Osteoblast (primary cell): Measurements from ENCODE around the gene NEGR1. TPM values are rescaled to one million over a fixed set of nuclear protein-coding genes. Genes with fewer than 3 reads are reported as not detected.

Experiments
- DNase-seq: peaks from one replicate; pipeline ENCODE4 v3.0.0; 2011; ENCODE audit warnings: low spot score, mixed read lengths; ENCODE audit not compliant: insufficient read length; ENCODE audit errors: missing footprints
- H2AFZ ChIP-seq: 2 replicates; pipeline ENCODE4 v1.6.0; 2011; ENCODE audit warnings: mild to moderate bottlenecking, low read length
- H3K27ac ChIP-seq: 2 replicates; pipeline ENCODE4 v1.5.1; 2011; ENCODE audit warnings: mild to moderate bottlenecking, low read depth, low read length, moderate library complexity
- H3K27me3 ChIP-seq: 2 replicates; pipeline ENCODE4 v1.6.0; 2012; ENCODE audit warnings: mild to moderate bottlenecking, control low read depth, inconsistent platforms, low read length, moderate library complexity; ENCODE audit not compliant: insufficient read depth
- H3K36me3 ChIP-seq: 2 replicates; pipeline ENCODE4 v1.5.1; 2011; ENCODE audit warnings: mild to moderate bottlenecking, low read length, control low read depth, moderate library complexity; ENCODE audit not compliant: insufficient read depth
- H3K4me1 ChIP-seq: 2 replicates; pipeline ENCODE4 v1.5.1; 2011; ENCODE audit warnings: mild to moderate bottlenecking, low read length, control low read depth, moderate library complexity; ENCODE audit not compliant: insufficient read depth
- H3K4me2 ChIP-seq: 2 replicates; pipeline ENCODE4 v1.6.0; 2011; ENCODE audit warnings: mild to moderate bottlenecking, low read length; ENCODE audit not compliant: insufficient read depth
- H3K4me3 ChIP-seq: fragments of 200-600 bp; sonication (generic); 3 replicates; pipeline ENCODE4 v1.5.1; 2012; ENCODE audit warnings: mild to moderate bottlenecking, low read length, inconsistent platforms; ENCODE audit not compliant: insufficient read depth
- H3K79me2 ChIP-seq: 2 replicates; pipeline ENCODE4 v1.6.0; 2012; ENCODE audit warnings: mild to moderate bottlenecking, low read length, control low read depth, inconsistent platforms; ENCODE audit not compliant: insufficient read depth
- H3K9me3 ChIP-seq: 2 replicates; pipeline ENCODE4 v1.5.1; 2011; ENCODE audit warnings: low read depth, low read length, control low read depth
- H4K20me1 ChIP-seq: 2 replicates; pipeline ENCODE4 v1.6.0; 2012; ENCODE audit warnings: mild to moderate bottlenecking, low read length, control low read depth; ENCODE audit not compliant: insufficient read depth
- CTCF ChIP-seq: IDR thresholded peaks from 2 replicates; pipeline ENCODE4 v1.5.1; 2011; ENCODE audit warnings: mild to moderate bottlenecking, low read depth, low read length, moderate library complexity; ENCODE audit errors: extremely low read depth
- total RNA-seq: library from RNA; depleted of rRNA; stranded (reverse); fragments of >200 nt; gene quantifications from 2 replicates; pipeline ENCODE4 v1.2.3, GENCODE V29; 2012

Gene NEGR1
- total RNA-seq, 1 donor = 18.1 TPM

DNA sequence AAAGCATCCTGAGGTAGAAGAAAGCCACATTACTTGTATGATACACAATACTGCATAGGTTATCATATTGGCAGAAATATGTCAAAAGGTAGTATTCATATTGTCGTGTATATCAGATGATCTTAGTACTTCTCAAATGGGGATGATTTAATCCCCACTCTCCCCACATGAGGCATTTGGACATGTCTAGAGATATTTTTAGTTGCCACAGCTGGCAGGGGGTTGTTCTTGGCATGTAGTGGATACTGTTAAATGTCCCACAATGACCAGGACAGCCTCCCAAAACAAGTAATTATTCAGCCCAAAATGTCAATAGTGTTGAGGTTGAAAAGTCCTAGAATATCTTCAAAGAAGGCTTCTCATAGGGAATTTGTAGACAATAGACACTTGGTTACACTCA, 162.8 kb downstream of the NEGR1 start:
- H3K27ac ChIP-seq = no peak overlapping the region
- H3K4me3 ChIP-seq = no peak overlapping the region
- H2AFZ ChIP-seq = no peak overlapping the region
- no peaks in the 10 kb centered on the region for H3K36me3 ChIP-seq
- no peaks in the 10 kb centered on the region for H4K20me1 ChIP-seq
- H3K79me2 ChIP-seq = no peaks in the 10 kb centered on the region
- H3K27me3 ChIP-seq = no peaks in the 10 kb centered on the region
- no peaks in the 10 kb centered on the region for H3K4me1 ChIP-seq
- no peaks in the 10 kb centered on the region for H3K9me3 ChIP-seq
- TF ChIP-seq CTCF = no peak
- DNase-seq = no peak
- no peak overlapping the region for H3K4me2 ChIP-seq

DNA sequence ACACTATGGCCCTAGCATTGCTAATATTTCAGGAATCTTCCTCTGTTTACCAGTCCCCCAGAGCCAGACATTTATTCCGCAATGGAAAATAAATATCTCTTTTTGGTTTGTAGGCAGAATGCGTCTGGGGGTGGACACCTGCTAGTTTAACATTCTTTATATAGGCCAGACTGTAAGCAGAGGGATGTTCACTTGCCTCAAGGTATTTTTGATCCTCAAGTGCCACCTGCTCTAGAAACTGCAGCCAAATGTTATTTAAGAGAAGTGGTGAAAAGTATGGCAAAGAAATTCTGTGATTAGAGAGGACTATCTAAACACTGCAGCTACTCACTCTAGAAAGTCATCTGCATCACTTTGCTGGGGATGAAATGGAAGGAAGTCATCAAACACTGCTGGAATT, 164.7 kb downstream of the NEGR1 start:
- Histone ChIP-seq H3K36me3 (no peaks in the 10 kb centered on the region), H3K4me1 (no peaks in the 10 kb centered on the region), H3K4me2 (no peak overlapping the region), H2AFZ (no peak overlapping the region), H4K20me1 (no peaks in the 10 kb centered on the region), H3K9me3 (no peaks in the 10 kb centered on the region), H3K27ac (no peak overlapping the region), H3K4me3 (no peak overlapping the region), H3K27me3 (no peaks in the 10 kb centered on the region), H3K79me2 (no peaks in the 10 kb centered on the region)
- no peak for DNase-seq
- no peak for TF ChIP-seq CTCF

GRCh38 chr1:72115290-72115689, 167.0 kb downstream of the NEGR1 start:
- no peaks in the 10 kb centered on the region for H3K79me2 ChIP-seq
- DNase-seq = no peak
- no peak overlapping the region for H2AFZ ChIP-seq
- H4K20me1 ChIP-seq = no peaks in the 10 kb centered on the region
- H3K4me3 ChIP-seq = no peak overlapping the region
- no peaks in the 10 kb centered on the region for H3K4me1 ChIP-seq
- no peaks in the 10 kb centered on the region for H3K36me3 ChIP-seq
- H3K27ac ChIP-seq = no peak overlapping the region
- H3K9me3 ChIP-seq = no peaks in the 10 kb centered on the region
- no peaks in the 10 kb centered on the region for H3K27me3 ChIP-seq
- H3K4me2 ChIP-seq = no peak overlapping the region
- TF ChIP-seq CTCF = no peak

DNA sequence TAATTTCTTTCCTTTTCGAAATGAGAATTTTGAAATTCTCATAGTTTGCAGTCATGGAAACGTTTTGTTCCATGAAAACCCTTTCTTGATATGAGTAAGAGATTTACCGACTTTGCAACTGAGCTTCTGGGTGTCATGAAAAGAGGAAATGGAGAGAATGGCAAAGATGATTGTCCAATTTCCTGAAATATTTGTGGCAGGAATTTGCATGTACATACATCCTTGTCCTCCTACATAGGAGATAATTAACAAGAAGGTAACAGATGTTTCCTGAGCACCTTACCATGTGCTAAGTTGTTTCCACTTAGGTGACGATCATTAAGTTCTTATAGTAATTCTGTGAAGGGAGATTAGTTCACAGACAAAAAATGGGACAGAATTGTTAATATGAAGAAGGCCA, 170.7 kb downstream of the NEGR1 start:
- H2AFZ ChIP-seq = no peak overlapping the region
- H3K4me1 ChIP-seq = no peaks in the 10 kb centered on the region
- H3K36me3 ChIP-seq = no peaks in the 10 kb centered on the region
- H3K9me3 ChIP-seq = no peaks in the 10 kb centered on the region
- no peak overlapping the region for H3K4me2 ChIP-seq
- no peaks in the 10 kb centered on the region for H3K79me2 ChIP-seq
- no peak for TF ChIP-seq CTCF
- no peak overlapping the region for H3K27ac ChIP-seq
- no peaks in the 10 kb centered on the region for H3K27me3 ChIP-seq
- no peaks in the 10 kb centered on the region for H4K20me1 ChIP-seq
- no peak overlapping the region for H3K4me3 ChIP-seq
- DNase-seq = no peak
